HG03520 (cell line): ENCODE measurements around the gene CSNK1D.
A peak's percentile ranks its signal among the peaks of the same experiment; 100 is the strongest.
"Not testable (repeated sequence)": the region's sequence is repeated elsewhere in the genome, so short reads cannot be mapped to it uniquely, and the experiment has no call there.

Experiments
- ATAC-seq: cut with Tn5 transposase; IDR thresholded peaks from one replicate; pipeline ENCODE4 v1.9.1; 2021; ENCODE audit warnings: mild to moderate bottlenecking, moderate library complexity; ENCODE audit not compliant: unreplicated experiment

CSNK1D gene

GRCh38 chr17:82275326-82275725 is 1.8 kb upstream of the CSNK1D start:
- ATAC-seq: no peak

GRCh38 chr17:82274134-82275020 is 877 bp upstream of the CSNK1D start:
- ATAC-seq: no peak

- ATAC-seq: peak; percentile 4
Measured at GRCh38 chr17:82272495-82273326, 789 bp downstream of the CSNK1D start.

GRCh38 chr17:82271401-82271800 is 2.1 kb downstream of the CSNK1D start:
- ATAC-seq: no peak

GRCh38 chr17:82270651-82271050 is 2.8 kb downstream of the CSNK1D start:
- no peak for ATAC-seq

GRCh38 chr17:82269882-82270500 is 3.5 kb downstream of the CSNK1D start:
- ATAC-seq: no peak

GRCh38 chr17:82269138-82269881 is 4.2 kb downstream of the CSNK1D start:
- ATAC-seq: no peak

GRCh38 chr17:82267575-82268379 is 5.7 kb downstream of the CSNK1D start:
- no peak for ATAC-seq

- no peak for ATAC-seq
Measured at GRCh38 chr17:82266142-82266541, 7.4 kb downstream of the CSNK1D start.

- no peak for ATAC-seq
Measured at GRCh38 chr17:82263641-82264040, 9.9 kb downstream of the CSNK1D start.

- ATAC-seq: no peak
Measured at GRCh38 chr17:82262344-82262743, 11.2 kb downstream of the CSNK1D start.

GRCh38 chr17:82259972-82260961 is 13.2 kb downstream of the CSNK1D start:
- not testable (repeated sequence) for ATAC-seq

- no peak for ATAC-seq
Measured at GRCh38 chr17:82258555-82258954, 14.9 kb downstream of the CSNK1D start.

GRCh38 chr17:82257473-82257872 is 16.0 kb downstream of the CSNK1D start:
- no peak for ATAC-seq

GRCh38 chr17:82256242-82256885 is 17.1 kb downstream of the CSNK1D start:
- ATAC-seq: no peak

GRCh38 chr17:82255402-82255972 is 18.0 kb downstream of the CSNK1D start:
- ATAC-seq: no peak

- not testable (repeated sequence) for ATAC-seq
Measured at GRCh38 chr17:82254746-82255145, 18.8 kb downstream of the CSNK1D start.

- ATAC-seq: not testable (repeated sequence)
Measured at GRCh38 chr17:82254096-82254495, 19.4 kb downstream of the CSNK1D start.
